ENCODE data around the gene TENM3. TPM values are rescaled to one million over a fixed set of nuclear protein-coding genes. Genes with fewer than 3 reads are reported as not detected.

Gene TENM3
- total RNA-seq, 2 experiments from 2014 or later = not detected

DNA sequence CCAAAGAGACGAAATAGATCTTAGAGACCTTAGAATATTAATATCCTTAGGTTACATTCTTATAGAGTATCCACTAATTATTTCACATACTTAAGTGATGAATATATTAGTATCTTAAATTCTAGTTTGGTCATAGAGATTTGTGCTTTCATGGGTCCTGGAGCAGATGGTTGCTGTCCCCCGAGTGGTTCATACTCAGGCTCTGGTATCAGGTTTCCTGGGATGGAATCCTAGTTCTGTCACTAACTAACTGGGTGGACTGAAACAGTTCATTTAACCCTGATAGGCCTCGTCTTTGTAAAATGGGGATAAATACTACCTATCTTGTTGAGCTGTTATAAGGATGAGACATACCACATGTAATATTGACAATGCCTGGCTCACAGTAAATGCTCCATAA is 264.6 kb downstream of the TENM3 start:
- POLR2A ChIA-PET = no interaction called here
- no peaks in the 10 kb centered on the region for H3K9me3 Mint-ChIP-seq
- ATAC-seq (ENCODE audit: low read depth) (no peak), DNase-seq (no peak)
- H3K4me3 Mint-ChIP-seq = no peak overlapping the region
- peaks cover 2% of the 10 kb centered on the region for H3K27me3 Mint-ChIP-seq
- H3K27ac Mint-ChIP-seq = no peak overlapping the region
- no peaks in the 10 kb centered on the region for H3K36me3 Mint-ChIP-seq
- no peaks in the 10 kb centered on the region for H3K4me1 Mint-ChIP-seq

DNA sequence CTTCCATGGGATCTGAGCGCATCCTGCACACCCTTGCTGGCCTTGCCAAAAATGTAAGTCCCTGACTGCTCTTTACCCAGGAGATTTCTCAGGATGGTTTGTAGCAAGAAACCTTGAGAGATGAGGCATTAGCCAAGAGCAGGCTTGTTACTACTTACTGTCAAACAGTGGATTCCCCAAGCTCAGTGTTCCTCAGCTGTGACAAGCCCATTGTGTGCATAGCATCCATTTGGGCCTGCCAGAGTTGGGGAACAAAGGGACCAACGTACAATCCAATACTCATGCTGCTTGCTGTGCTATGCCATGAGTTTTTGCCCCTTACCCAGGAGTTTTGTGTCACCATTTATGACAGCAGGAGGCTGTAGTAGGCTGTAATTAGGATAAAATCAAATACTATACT is 267.6 kb downstream of the TENM3 start:
- ATAC-seq (ENCODE audit: low read depth) = no peak
- Mint-ChIP-seq H3K4me3 (no peak overlapping the region), H3K9me3 (no peaks in the 10 kb centered on the region), H3K27me3 (no peaks in the 10 kb centered on the region), H3K27ac (no peak overlapping the region), H3K4me1 (no peaks in the 10 kb centered on the region), H3K36me3 (no peaks in the 10 kb centered on the region)
- POLR2A ChIA-PET = no interaction called here
- no peak for DNase-seq

DNA sequence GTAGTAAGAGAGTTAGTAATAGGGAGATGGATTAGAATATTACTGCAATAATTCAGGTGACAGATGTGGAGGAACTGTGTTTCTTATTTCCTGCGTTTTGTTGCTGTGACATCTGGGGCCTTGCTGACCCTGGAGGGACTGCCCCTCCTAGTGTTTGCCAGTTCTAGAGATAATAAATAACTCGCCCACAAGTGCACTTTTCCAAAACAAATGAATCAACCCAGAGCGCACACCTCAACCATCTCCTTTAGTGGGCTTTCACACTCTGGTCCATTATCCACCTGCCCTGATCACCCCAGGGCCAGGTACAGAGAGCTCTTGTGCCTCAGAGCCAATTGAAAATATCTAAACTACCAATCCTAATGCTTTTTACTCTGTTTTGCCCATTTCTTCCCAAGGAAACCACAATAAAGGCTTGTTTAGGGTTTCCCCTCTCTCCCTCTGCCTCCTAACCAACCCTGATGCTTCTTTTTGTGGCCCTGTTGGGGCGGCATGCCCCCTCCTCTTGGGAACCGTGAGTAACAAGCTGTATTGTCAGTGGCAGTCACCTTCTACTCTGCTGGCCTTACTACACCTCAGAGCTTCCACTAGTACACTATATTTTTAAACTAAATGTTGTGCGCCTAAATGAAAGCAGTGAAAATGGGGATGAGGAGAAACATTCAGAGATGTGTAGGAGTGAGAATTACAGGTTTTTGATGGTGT is 270.5 kb downstream of the TENM3 start:
- no peaks in the 10 kb centered on the region for H3K36me3 Mint-ChIP-seq
- DNase-seq (no peak), ATAC-seq (ENCODE audit: low read depth) (no peak)
- no peak overlapping the region for H3K27ac Mint-ChIP-seq
- H3K4me1 Mint-ChIP-seq = no peaks in the 10 kb centered on the region
- no peak overlapping the region for H3K4me3 Mint-ChIP-seq
- POLR2A ChIA-PET = no interaction called here
- H3K9me3 Mint-ChIP-seq = no peaks in the 10 kb centered on the region
- peaks cover 2% of the 10 kb centered on the region for H3K27me3 Mint-ChIP-seq

DNA sequence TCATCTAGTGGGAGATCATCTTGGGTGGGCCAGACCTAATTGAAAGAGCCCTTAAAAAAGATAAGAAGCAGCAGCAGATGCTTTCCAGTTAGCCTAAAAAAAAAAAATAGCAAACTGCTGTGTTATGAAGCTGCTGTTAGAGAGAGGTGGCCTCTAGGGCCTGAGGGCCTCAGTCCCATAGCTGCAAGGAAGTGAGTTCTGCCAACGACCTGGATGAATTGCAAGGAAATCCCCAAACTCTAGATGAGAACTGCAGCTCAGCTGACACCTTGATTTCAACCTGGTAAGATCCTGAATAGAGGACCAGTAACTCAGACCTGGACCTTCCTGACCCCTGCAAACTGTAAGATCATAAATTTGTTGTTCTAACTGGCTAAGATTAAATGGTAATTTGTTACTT is 275.2 kb downstream of the TENM3 start:
- ATAC-seq (ENCODE audit: low read depth) (no peak), DNase-seq (no peak)
- no peaks in the 10 kb centered on the region for H3K4me1 Mint-ChIP-seq
- no peaks in the 10 kb centered on the region for H3K9me3 Mint-ChIP-seq
- H3K27me3 Mint-ChIP-seq = peaks cover 9% of the 10 kb centered on the region
- no peak overlapping the region for H3K4me3 Mint-ChIP-seq
- no peak overlapping the region for H3K27ac Mint-ChIP-seq
- no peaks in the 10 kb centered on the region for H3K36me3 Mint-ChIP-seq
- POLR2A ChIA-PET = no interaction called here

DNA sequence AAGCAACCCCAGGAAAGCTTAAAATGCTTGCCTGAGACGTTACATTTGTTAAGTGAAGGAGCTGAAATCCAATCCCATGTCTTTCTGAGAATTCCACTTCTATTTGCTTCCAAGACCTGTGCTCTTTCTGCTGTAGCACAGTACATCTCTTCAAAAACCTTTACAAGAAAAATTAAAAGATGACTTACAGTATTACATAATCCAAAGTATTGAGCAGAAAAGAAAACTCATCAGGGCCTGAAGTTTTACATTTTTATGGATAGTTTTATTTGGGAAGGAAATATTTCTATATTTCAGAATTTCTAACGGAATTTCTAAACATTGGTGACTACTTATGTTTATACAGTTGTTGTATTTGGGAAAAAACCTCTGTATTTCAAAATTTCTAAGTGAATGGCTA is 276.3 kb downstream of the TENM3 start:
- Mint-ChIP-seq H3K36me3 (no peaks in the 10 kb centered on the region), H3K27ac (no peak overlapping the region), H3K4me3 (no peak overlapping the region), H3K4me1 (no peaks in the 10 kb centered on the region), H3K27me3 (peaks cover 9% of the 10 kb centered on the region), H3K9me3 (no peaks in the 10 kb centered on the region)
- ATAC-seq (ENCODE audit: low read depth) (no peak), DNase-seq (no peak)
- POLR2A ChIA-PET = no interaction called here

DNA sequence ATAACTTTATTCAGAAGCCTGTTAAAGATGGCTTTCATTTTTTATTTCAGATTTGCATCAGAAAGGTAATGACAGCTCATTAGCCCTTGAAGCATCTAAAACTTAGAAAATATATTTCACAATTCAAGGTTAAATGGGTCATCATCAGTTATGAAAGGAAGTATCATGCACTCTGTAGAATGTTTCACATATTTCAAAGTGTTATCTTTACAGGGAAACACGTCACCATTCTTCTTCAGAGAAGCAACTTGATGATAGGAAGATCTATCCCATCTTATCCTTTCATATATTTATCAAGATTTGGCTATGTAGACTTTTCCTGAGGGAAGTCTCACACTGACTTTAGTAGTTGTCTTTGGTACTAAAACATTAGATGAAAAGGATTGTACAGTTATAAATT is 277.8 kb downstream of the TENM3 start:
- Mint-ChIP-seq H3K4me3 (no peak overlapping the region), H3K4me1 (no peaks in the 10 kb centered on the region), H3K27me3 (peaks cover 9% of the 10 kb centered on the region), H3K36me3 (no peaks in the 10 kb centered on the region), H3K27ac (no peak overlapping the region), H3K9me3 (no peaks in the 10 kb centered on the region)
- DNase-seq = no peak
- POLR2A ChIA-PET = no interaction called here
- ATAC-seq (ENCODE audit: low read depth) = no peak

DNA sequence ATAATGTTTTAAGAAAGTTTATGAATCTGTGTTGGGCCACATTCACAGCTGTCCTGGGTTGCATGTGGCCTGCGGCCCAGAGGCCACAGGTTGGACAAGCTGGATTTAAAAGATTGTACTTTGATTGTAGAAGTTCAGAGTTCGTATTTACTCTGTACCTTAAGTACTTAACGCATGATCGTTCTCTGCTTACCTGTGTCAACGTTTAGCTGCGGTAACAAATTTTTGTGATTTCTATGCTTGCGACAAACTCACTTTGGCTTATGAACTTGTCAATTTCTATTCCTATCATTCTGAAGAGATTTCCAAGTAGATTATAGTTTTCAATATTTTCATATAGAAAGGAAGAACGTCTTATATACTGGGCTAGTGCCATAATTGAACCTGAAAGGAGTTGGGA is 285.6 kb downstream of the TENM3 start:
- DNase-seq (no peak), ATAC-seq (ENCODE audit: low read depth) (no peak)
- Mint-ChIP-seq H3K27ac (no peak overlapping the region), H3K27me3 (no peaks in the 10 kb centered on the region), H3K36me3 (no peaks in the 10 kb centered on the region), H3K4me1 (no peaks in the 10 kb centered on the region), H3K9me3 (no peaks in the 10 kb centered on the region), H3K4me3 (no peak overlapping the region)
- POLR2A ChIA-PET = no interaction called here

DNA sequence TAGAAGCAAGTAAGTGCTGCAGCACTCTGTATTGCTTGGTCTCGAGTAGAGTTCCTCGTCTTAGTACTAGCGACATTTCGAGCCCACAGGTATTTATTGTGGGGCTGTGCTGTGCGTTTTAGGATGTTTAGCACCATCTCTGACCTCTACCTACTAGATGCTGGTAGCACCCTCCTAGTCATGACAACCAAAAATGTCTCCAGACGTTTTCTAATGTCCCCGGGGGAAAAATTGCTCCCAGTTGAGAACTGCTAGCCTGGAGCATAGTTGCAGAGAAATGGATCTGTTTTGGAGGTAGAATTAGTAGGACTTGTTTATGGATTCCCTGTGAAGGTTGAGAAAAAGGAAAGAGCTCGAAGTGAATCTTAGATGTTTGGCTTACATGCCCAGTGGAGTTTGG is 287.2 kb downstream of the TENM3 start:
- Mint-ChIP-seq H3K36me3 (no peaks in the 10 kb centered on the region), H3K4me1 (no peaks in the 10 kb centered on the region), H3K9me3 (no peaks in the 10 kb centered on the region), H3K4me3 (no peak overlapping the region), H3K27me3 (no peaks in the 10 kb centered on the region), H3K27ac (no peak overlapping the region)
- POLR2A ChIA-PET = no interaction called here
- no peak for ATAC-seq (ENCODE audit: low read depth)
- no peak for DNase-seq

DNA sequence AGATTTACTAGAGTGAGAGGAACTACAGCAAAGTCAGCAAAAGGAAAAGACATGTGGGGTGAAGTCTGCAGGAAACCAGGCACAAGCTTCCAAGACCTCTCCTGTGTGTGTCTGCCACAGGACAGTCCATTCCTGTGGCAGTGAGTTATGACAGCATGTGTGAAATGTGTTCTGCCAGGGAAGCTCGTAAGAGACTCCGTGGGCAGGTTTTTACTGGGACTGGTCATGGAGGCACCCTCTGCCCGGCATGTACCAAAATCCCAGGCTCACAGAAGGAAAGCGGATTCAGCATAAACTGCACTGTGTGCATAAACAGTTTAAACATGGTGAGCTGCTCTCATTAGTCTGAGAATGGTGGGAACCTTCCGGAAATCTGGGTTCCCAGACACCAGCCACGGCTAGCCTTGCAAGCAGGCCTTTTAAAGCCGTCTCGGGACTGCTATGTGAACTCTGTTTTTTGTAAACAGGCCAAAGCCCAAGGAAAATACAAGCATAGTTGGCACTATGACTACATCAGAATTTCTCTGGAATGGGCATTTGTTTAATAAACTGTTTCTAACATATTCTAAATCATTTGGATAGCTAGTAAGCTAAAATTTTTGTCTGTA is 288.5 kb downstream of the TENM3 start:
- no peak overlapping the region for H3K27ac Mint-ChIP-seq
- DNase-seq = no peak
- no peaks in the 10 kb centered on the region for H3K36me3 Mint-ChIP-seq
- no peaks in the 10 kb centered on the region for H3K27me3 Mint-ChIP-seq
- H3K9me3 Mint-ChIP-seq = no peaks in the 10 kb centered on the region
- H3K4me3 Mint-ChIP-seq = no peak overlapping the region
- POLR2A ChIA-PET = no interaction called here
- ATAC-seq (ENCODE audit: low read depth) = no peak
- H3K4me1 Mint-ChIP-seq = no peaks in the 10 kb centered on the region

DNA sequence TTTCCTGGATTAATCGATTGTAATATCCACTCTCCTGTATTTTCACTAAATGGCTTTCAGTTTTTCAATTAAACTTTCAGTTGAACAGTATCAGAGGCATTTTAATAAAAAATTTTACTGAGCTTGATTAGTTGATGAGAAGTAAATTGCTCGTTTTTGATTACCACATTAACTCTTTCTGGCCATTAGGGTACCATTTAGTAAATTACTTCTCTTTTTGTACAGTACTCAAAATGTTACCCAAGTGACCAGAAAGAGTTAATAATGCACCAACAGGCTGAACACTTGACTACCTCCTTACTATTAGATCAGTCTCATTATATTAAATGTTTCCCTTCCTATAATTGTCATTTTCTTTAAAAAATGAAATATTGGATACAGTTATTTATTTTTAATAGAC is 289.2 kb downstream of the TENM3 start:
- no peaks in the 10 kb centered on the region for H3K9me3 Mint-ChIP-seq
- H3K4me3 Mint-ChIP-seq = no peak overlapping the region
- no peaks in the 10 kb centered on the region for H3K36me3 Mint-ChIP-seq
- H3K4me1 Mint-ChIP-seq = no peaks in the 10 kb centered on the region
- POLR2A ChIA-PET = no interaction called here
- ATAC-seq (ENCODE audit: low read depth) (no peak), DNase-seq (no peak)
- no peaks in the 10 kb centered on the region for H3K27me3 Mint-ChIP-seq
- no peak overlapping the region for H3K27ac Mint-ChIP-seq

DNA sequence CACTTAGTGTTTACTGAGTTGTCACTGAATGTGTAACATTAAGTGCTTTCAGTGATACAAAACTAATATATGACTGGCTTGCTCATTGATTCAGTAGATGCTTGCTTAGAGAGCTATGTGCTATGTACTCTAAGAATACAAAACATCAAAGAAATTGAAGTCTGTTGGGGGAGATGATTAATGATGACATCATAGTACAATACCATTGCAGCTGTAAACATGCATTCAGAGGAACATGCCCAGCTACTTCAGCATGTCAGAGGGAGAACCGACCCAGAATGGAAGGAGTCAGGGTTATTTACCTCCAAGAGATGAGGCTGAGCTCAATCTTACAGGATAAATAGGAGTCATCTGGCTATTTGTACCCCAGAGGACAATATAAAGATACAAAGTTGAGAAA is 290.8 kb downstream of the TENM3 start:
- POLR2A ChIA-PET = no interaction called here
- DNase-seq (no peak), ATAC-seq (ENCODE audit: low read depth) (no peak)
- Mint-ChIP-seq H3K4me1 (no peaks in the 10 kb centered on the region), H3K27me3 (no peaks in the 10 kb centered on the region), H3K9me3 (no peaks in the 10 kb centered on the region), H3K4me3 (no peak overlapping the region), H3K27ac (no peak overlapping the region), H3K36me3 (no peaks in the 10 kb centered on the region)

DNA sequence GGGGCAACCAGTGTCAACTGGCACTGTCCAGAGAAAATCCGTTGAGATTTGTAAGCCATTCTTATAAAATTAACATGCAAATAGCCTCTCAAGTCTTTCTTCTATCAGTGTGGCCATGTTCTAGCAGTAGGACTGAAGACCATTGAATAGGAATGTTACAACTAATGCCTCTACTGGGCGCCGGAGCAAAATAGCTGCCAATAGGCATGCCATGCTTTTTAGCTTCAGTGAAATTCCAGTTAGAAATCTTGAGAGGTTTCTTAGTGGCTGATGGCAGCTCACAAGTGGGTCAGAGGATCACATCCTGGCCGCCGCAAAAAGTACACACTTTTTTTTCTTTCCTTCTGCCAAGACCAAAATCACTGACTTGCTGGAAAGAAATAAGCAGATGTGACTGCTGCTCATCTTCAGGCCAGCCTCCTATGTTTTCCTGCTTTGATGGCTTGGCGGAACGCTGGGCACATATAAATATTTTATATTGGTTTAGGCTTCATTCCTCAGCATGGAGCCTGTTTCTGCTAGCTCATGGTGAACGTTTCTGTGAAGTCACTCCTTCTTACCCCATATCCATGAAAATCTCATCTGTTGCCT is 293.1 kb downstream of the TENM3 start:
- DNase-seq (no peak), ATAC-seq (ENCODE audit: low read depth) (no peak)
- H3K36me3 Mint-ChIP-seq = no peaks in the 10 kb centered on the region
- no peaks in the 10 kb centered on the region for H3K27me3 Mint-ChIP-seq
- POLR2A ChIA-PET = no interaction called here
- H3K9me3 Mint-ChIP-seq = no peaks in the 10 kb centered on the region
- H3K27ac Mint-ChIP-seq = no peak overlapping the region
- no peaks in the 10 kb centered on the region for H3K4me1 Mint-ChIP-seq
- H3K4me3 Mint-ChIP-seq = no peak overlapping the region

DNA sequence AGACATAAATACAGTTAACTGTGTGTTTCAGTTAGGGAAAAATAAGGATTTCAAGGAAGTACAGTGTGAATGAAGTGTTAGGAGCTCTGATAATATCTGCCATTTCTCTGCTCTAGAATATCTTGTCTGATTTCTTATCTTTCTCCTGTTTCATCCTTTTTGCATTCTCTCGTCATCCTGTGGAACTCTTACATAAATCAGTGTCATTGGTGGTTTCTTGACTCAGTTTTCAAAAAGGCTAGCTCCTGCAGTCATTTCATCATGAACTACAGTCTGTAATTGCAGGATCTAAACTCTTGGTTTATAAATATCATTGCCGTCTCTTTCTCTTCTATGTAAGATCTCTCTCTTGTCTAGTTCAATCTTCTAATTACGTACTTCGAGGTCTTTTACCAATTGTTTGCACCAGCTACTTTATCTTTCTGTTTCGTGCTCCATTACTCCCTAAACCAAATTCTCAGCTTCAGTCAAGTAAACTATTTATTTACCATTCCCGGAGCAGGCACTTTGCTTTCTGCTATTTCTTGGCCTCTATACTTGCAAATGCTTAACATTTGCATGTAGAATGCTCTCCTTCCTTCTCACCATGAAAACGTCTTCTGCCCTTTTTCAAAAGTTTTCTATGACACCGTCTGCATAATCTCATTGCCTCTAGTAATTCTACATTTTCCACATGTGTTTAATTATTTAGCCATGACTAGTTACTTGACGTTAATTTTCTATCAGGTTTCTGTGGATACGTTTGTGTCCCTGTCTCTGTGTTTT is 294.0 kb downstream of the TENM3 start:
- Mint-ChIP-seq H3K36me3 (no peaks in the 10 kb centered on the region), H3K27me3 (no peaks in the 10 kb centered on the region), H3K4me1 (no peaks in the 10 kb centered on the region), H3K4me3 (no peak overlapping the region), H3K27ac (no peak overlapping the region), H3K9me3 (no peaks in the 10 kb centered on the region)
- DNase-seq = no peak
- ATAC-seq (ENCODE audit: low read depth) = no peak
- POLR2A ChIA-PET = no interaction called here

DNA sequence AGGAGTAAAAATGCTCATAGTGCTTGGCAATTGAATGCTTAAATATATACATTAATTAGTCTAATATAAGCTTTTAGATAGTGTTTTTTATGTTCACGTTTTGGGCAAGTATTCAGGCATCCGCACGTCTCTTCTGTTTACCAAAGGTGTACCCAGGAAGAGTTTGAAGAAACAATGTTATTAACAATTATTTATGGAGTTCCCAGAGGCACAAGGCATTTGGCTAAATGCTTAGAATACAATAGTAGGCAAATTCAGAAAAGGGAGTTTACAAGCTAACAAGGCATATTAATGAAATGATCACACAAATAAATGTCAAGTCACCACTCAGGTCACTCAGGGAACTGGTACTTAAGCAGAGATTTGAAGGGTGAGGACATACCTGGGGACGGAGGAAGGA is 294.8 kb downstream of the TENM3 start:
- H3K36me3 Mint-ChIP-seq = no peaks in the 10 kb centered on the region
- no peaks in the 10 kb centered on the region for H3K9me3 Mint-ChIP-seq
- no peak for ATAC-seq (ENCODE audit: low read depth)
- no peak for DNase-seq
- no peak overlapping the region for H3K27ac Mint-ChIP-seq
- H3K4me3 Mint-ChIP-seq = no peak overlapping the region
- H3K4me1 Mint-ChIP-seq = no peaks in the 10 kb centered on the region
- POLR2A ChIA-PET = no interaction called here
- no peaks in the 10 kb centered on the region for H3K27me3 Mint-ChIP-seq

Data from activated naive CD8-positive, alpha-beta T cell treated with anti-CD3 and anti-CD28 coated beads, Interleukin-2, amount 10 ng/mL, durations not matched to agents 7 days and 5 days (primary cell).